GM19438 (cell line): Measurements from ENCODE around the gene PYGB.

ENCODE experiments used
- ATAC-seq: cut with Tn5 transposase; IDR thresholded peaks from one replicate; pipeline ENCODE4 v1.9.1; 2021; ENCODE audit warnings: low read depth; ENCODE audit not compliant: unreplicated experiment

PYGB gene

DNA sequence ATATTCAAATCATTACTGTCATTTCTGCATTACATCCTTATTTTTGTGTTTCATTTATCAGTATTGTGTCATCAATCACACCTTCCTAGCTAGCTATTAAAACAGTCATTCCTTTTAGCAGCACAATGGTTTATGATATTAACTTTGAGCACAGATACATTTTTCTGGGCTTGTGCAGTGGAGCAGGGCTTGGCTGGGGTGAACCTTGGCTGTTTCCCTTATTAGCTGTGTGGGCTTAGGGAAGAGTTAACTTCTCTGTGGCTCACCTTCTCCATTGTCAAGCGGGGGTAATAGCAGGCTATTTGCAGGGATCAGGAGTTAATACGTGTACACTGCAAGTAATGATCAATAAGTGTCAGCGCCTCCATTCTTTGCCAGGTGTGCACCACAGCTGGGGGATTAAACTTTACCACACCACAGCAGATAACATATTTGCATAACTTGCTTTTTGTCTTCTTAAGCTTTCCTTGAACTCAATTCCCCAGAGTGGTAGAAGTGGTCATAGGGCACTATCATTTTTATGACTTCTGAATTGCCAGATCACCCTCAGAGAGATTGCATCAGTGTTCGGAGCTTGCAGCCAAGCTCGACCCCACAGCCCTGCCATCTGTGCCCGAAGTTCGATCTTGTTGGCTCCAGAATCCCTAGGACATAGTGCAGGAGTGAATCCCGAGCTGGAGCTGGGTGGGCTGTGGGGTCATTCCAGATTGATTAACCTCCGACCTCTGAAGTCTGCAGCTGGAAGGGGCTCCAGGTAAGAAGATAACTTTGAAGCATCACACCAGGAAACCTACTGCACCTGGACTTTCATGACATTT is 1.5 kb upstream of the PYGB start:
- ATAC-seq, result peak; percentile 24

DNA sequence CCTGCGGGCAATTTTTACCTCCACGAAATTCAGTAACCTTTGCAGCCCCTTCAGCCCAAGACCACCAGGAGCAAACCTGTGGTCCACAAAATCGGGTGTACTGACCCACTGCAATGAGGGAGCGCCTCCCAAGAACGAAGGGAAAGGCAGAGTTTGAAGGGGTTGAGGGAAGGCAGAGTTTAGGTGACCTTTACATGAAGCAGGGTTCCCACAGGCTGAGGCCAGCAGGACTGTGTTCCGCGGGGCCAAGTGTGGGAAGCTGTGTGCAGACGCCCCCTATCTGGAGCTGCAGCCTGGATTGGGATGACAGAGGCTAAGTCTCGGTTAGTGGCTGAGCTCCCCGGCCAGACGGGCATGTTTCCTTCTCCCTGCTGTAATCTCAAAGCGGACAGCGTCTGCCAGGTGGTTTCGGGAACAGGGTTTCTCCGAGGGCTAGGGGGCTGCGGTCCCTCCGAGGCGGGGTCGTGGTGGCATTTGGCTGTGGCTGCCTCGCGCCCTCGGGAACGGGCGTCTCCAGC is 826 bp upstream of the PYGB start:
- ATAC-seq, result peak; percentile 17

DNA sequence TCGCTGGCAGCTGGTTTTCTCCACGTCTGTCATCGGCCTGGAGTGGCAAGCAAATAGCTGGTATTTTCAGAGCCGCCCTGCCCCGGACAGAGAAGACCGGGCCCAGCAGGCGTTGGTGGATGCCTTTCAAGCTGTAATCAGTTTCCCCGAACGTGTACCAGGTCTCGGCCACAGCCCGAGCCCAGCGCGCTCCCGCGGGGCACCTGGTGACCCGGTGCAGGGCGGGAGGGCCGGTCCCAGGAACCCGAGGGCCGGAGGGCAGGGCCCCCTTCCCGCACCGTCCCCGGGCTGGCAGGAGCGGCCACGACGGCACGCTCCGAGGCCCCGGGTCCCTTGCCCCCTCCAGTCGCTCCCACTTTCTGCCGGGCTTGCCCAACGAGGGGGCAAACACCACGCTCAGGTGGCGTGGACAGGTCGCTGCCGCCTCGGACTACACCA is 348 bp upstream of the PYGB start:
- ATAC-seq, result peak; percentile 32

DNA sequence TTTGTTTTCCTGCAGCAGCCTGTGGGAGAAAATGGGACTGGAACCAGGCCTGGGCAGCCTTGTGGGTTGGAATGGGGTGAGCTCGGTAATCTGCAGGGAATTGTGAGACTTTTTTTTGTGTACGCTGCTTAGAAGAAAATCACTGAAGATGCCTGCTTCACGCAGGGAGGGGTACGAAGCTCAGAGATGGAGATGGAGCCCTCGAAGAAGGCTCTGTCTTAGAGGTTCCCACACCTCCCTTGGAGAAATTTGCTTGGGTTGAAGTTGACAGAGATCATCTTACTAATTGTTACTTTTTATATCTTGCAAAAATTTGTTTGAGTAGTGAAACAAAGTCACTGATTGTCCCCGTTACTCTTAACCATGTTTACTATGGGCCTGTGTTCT is 894 bp downstream of the PYGB start:
- no peak for ATAC-seq

DNA sequence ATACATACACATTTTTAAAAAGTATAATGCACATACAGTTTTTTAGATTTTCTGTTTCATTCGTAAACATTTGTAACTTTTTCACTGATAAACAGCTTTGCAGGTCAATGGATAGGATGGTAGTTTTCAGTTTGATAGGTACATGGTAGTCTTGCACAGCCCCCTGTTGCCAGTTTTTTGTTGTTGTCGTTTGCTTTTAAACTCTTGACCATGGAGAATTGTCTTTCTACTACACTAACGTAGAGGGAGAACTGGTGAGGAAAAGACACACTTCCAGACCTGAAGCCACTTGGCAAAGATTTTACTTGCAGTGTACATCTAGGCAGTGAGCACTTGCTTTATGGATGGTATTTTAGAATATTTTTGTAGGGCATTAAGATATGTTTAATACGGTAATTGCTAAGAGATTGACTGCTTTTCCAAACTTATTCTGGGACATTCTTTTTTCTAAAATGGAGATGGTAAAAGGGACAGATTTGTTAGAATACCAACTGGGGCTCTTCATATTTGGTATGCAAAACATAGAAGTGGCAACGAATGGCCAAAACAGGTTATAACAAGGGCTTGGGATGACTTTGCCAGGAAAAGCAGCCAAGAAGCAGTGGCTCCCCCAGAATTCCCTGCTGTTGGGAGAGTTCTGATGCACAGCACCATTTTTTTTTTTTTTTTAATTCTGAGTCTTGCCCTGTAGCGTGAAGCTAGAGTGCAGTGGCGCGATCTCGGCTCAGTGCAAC is 1.5 kb downstream of the PYGB start:
- ATAC-seq, result no peak

DNA sequence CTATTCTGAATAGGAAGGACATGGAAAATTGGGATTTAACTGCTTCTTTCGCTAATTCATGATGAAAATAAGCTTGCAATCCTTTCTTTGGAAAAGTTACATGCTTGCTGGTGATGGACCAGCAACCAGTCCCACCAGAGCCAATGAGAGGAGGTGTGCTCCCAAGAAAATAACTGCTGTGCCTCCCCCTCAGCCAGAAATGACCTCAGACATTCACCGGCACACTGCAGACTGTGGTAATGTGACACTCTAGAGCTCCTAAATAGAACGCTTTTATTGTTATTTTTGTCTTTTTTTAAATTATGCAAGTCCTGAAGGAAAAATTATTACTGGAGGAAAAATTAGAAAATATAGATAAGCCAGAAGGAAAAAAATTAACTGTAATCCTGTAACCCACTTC is 2.6 kb downstream of the PYGB start:
- no peak for ATAC-seq

DNA sequence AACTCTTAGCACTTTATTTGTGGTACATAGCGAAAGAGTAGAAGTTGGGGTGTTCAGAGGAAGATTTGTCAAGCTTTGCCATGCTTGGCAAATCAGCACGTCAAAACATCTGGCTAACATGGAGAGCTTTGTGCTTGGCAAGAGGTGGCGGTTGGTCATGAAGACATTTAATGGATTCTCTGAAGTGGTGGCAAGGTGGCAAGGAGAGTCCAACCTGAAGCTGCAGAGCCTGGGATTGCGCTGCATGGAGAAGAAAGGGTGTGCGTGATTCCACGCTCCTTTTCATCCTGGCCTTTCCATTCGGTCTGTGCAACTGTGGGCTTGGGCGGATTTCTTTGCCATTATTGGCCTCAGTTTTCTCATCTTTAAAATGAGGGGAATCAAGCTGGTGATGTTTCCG is 3.1 kb downstream of the PYGB start:
- no peak for ATAC-seq

DNA sequence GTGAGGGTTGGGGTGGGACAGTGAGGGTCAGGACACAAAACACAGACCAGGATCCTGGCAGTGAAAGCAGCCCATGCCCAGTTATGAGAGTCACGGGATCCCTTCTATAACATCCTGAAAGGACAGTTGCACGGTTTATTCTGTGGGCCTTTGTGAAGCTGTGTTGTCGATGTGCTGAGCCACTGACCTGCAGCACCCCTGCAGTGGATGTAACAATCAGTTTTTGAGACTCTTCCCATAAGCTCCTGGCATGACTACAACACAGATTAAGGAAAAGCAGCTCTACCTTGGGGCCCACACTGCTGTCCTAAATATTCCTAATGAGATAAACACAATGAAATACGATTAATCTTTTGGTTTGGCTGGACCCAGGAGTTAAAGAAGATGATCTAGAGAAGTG is 3.7 kb downstream of the PYGB start:
- no peak for ATAC-seq

DNA sequence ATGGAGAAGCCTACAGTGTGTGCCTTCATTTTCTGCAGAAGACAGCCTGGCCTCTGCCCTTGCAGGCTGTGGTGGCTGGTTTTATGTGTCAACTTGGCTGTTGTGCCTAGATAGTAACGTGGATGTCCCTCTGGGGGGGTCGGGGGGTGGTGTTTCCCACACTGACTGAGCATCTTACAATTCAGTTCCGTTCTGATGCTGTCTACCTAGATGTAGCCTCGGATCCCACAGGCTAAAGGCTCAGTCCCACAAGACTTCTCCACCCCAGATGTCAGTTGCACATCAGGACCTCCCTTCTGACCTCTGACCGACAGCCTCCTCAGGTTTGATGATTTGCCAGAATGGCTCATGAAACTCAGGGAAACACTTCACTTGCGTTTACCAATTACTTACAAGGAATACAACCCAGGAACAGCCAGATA is 4.4 kb downstream of the PYGB start:
- no peak for ATAC-seq

DNA sequence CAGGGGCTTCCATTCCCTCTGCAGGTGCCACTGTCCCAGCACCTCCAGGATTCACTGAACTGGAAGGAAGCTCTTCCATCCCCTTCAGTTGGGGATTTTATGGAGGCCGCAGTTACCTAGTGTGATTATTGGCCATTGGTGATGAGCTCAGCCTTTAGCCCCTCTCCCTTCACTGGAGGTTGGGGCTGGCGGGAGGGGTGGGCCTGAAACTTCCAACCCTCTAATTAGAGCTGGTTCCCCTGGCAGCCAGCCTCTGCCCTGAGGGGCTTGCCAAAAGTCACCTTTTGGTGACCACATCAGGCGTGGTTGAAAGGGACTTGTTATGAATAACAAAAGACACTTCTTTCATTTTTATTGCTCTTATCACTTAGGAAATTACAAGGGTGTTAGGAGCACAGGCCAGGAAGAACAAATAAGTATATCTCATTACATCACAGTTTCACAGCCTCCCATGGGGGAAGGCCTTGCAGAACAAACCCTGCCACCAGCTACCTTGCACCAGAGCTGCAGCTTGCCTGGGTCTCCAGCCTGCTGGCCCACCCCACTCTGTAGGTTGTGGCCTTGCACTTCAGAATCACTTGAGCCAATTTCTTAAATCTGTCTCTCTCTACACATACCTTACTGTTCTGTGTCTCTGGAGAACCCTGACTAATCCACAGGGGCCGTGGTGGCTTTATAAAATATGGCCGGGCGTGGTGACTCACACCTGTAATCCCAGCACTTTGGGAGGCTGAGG is 5.0 kb downstream of the PYGB start:
- ATAC-seq, result no peak

DNA sequence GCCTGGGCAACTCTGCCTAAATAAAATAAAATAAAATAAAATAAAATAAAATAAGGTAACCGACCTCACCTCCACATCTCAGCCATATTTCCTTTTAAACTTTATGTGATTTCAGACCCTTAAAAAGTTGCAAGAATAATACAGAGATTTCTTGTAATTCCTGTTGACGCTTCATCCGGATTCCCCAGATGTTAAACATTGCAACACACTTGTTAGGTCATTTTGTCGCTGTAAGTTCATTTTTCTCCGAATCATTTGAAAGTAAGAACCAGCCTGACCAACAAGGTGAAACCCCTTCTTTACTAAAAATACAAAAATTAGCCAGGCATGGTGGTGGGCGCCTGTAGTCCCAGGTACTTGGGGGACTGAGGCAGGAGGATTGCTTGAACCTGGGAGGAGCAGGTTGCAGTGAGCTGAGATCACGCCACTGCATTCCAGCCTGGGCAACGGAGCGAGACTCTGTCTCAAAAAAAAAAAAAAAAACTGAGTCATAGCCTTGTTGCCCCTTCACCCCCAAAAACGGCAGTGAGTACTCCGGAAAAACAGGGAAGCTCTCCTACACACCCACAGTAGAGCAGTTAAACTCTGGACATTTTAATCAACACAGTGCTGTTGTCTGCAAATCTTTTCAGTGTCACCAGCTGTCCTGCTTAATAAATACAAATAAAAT is 5.9 kb downstream of the PYGB start:
- ATAC-seq, result no peak

DNA sequence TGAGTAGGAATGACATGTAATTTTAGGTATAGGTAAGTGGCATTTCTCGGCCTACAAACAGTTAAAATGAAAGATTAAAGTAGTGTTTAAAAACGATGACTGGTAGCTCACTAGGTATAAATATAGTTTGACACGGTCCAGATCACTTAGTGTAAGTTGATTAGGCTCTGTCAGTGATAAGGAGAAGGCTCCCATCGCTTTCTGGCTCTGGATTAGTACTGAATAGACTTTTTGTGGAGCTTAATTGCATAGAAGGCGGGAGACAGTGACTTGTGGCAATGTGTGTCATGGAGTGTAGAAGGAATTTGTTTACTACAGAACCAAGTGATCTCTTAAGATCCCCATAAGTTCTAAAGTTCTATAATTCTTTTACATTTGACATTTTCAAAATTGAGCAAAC is 6.7 kb downstream of the PYGB start:
- no peak for ATAC-seq

DNA sequence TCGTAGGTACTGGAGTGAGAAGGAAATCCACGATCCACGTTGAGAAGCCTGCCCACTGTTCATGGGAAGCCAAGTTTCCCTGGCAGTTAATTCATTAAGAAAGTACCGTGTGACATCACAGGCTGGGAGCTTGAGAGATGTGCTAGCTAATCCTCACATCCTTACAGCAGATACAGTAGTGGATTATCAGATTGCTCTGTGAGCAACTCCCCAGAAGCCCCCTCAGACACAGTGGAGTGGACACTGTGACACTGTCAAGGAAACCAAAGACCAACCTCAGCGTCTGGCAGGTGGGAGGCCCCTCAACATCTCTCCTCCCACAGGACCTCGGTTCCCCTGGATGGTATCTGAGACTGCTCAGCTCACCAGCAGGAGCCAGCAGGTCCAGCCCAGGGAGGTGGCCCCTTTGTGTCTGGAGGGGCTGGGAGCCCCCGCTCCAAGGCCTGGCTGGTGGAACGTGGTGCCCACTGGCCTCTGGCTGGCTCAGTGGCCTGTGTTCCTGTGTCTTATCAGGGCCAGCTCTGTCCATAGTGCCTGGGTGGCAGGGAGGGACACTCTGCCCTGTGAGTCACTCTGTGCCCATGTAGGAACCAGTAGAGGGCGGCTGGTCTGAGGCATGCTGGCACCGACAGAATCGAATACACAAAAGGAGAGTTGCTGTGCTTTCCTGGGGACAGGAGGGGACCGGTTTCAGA is 7.2 kb downstream of the PYGB start:
- no peak for ATAC-seq

DNA sequence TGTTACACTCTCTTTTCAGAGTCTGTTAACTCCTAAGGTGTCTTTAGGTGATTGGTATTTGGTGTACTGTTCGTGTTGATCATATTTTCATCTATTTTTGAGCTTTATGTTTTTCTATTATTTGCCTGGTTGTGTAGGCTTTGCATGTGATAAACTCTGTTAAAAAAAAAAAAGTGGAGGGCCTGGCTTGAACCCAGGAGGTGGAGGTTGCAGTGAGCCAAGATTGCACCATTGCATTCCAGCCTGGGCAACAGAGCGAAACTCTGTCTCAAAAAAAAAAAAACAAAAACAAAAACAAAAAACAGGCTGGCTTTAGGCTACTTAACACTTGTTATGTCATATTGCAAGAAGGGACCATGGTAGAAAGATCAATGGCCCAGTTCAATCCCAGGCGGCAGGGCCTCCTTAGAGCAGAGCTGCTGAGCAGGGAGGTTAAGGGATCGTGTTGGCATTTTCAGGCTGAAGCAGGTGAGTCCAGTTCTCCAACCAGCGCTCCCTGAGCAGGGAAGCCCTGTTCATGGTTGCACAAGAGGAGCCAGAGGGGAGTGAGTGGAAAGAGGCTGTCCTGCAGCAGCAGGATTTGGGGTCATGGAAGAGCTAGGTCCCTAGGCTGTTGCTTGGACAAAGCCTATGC is 8.5 kb downstream of the PYGB start:
- ATAC-seq, result no peak

DNA sequence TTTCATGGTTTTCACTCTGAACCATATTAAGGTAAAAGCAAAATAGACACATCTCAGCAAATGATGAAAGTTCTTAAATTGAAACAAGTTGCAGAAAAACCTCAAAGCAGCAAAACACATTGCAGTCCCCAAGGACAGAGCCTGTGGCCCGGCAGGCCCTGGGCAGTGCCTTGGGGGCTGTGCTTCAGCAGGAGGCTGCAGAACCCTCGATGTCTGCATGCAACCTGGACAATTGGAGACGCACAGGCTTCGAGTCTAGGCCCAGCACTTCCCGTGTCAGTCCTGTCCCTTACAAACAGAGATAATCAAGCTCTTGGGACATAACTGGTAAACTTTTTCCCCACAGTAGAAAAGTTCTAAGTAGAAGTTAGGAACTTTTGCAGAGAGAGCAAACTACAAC is 9.2 kb downstream of the PYGB start:
- ATAC-seq, result no peak

DNA sequence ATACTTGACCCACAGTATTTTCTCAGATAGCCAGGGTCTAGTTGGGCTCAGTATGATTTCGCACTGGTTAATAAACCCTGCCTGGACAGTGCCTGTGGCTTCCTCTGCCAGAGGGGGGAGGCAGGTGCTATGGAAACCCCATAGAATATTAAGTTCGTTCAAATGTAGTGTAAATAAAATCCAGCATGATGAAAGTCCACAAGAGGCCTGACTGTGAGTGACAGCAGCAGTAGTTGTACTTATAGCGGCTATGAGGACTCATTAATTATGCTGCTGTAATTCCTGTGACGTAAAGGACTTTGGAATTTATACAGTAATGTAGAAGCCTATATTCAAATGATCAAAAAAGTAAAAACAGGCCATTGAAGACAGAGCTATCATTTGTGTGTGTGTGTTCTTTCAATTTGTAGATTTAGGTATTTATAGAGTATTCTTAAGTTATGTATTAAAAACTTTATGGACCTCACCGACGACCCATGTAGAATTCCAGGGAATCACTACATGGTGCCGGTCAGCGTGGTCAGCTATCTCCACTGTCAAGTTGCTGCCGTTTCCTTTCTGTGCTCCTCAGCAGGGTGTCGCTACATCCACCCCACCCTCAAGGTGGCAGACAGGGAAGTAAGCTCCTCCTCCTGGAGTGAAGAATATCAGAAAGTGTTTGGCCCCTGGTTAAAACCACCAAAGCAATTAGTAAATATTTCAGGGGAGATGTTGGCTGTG is 10.0 kb downstream of the PYGB start:
- ATAC-seq, result no peak

DNA sequence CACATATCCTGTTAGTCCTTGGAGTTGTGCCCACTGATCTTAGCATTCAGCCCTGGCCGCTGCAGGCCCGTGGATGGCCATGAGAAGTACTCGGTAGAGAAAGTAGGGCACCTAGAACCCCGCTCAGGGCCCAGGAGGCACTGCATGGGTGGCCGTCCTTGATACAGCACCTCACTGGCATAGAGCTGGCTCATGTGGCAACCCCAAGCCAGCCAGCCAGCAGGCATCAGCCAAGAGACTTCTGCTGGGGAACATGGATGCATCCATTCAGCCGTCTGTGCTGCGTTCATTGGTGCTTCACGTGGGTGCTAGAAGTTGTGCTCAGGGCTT is 10.6 kb downstream of the PYGB start:
- ATAC-seq, result no peak

DNA sequence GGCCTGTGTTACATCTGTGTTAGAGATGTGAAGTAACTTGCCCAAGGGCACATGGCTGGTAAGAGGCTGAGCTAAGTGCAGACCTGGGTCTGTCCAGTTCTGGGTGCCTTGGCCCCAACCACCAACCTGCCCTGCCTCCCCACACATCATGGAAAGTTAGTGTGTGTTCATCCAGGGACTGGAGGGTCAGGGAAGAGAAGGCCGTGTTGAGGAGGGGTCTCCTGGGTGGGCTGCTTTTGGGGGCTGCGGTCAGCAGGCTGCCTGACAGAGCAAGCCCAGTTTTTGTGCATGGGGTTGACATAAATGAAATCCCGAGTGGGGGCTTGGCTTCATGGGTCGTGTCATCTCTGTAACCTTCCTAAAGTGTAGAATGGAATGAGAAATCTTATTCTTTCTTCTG is 10.9 kb downstream of the PYGB start:
- no peak for ATAC-seq

DNA sequence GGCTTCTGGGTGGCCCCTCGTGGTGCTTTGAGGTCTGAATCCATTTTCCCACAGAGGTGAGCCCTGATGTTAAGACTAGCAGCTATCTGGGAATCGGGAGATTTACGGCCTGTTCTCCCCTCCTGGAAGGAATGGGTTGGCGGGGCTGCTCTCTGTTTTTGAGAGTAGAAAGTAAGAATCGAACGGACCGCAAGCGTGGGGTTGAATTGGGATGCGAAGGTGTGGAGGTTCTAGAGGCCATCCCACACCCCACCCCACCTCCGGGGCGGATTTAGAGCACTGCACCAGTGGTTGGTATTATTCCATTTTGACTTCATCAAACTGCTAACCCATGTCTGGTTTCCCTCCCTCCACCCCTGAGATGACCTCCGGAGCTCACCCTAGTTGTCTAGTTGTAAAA is 11.5 kb downstream of the PYGB start:
- no peak for ATAC-seq
